ENCODE results near the gene MED29. TPM values are rescaled to one million over a fixed set of nuclear protein-coding genes. Genes with fewer than 3 reads are reported as not detected.

Gene MED29
- total RNA-seq, 1 donor from 2014 or later: 29.7 TPM

DNA sequence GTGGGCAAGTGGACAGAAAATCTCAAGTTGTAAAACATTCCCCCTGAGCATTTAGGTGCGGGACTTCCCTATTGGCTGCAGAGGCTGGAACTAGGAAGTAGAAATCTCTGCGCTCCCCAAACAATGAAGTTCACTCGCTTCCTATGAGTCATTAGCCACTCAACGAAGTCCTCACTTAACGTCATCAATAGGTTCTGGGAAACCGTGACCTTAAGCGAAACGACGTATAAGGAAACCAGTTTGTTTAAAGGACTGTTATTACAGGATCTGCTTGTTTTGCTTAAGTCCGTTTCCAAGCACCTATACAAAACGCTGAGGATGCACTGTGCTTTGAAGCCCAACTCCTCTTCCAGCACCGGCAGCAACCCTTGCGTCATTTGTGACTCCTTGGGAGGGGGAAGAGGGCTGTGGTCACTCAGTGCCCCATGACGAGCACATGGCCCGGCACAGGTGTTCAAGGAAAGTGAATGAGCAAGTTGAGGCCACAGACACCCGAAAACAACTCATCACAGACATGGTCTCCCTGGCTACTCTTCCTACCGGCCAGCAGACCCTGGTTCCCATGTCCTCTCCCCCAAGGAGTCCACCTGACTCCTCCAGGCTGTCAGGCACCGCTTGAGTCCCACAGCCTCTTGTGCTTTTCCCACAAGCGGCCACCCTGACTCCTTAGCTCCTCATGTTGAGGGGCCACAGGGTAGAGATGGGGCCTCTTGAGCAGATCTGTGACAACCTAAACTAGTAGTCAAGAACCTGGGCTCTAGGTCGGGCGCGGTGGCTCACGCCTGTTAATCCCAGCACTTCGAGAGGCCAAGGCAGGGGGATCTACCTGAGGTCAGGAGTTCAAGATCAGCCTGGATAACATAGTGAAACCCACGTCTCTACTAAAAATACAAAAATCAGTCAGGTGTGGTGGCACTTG lies 39.8 kb downstream of the MED29 start:
- peak; percentile 97 for DNase-seq (ENCODE audit: low read depth)

DNA sequence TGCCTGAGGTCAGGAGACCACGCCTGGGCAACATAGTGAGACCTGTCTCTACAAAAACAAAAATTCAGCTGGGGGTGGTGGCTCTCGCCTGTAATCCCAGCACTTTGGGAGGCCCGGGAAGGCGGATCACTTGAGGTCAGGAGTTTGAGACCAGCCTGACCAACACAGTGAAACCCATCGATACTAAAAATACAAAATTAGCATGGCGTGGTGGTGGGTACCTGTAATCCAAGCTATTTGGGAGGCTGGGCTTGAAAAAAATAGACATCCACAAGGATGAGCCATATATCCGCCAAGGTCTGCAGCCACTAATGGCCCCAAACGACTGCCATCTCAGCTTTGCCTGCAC lies 41.5 kb downstream of the MED29 start:
- no peak for DNase-seq (ENCODE audit: low read depth)

DNA sequence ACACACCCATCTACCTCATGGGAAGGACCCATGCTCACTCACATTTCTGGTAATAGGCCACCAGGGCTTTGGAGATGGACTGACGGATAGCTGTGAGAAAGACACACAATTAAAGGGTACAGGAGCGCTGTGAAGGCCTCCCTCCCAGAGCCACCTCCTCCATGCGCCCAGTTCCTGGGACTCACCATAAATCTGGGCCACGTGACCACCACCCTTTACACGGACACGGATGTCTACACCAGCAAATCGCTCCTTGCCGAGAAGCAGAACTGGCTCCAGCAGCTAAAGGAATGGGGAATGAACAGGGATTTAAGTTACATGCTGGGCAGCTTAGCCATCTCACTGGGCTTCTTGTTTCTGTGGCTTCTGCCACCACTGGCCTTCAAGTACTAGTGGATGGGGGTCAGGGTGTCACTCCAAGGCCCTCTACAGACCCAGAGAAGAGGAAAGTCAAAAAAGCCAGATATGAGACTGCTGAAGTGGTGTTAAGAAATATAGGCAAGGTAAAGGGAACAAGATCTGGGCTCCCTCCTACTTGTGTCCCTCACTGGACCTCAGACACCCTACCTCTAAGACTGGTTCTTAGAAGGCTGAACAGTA lies 42.4 kb downstream of the MED29 start:
- DNase-seq (ENCODE audit: low read depth): no peak

- no peak for DNase-seq (ENCODE audit: low read depth)
Measured at GRCh38 chr19:39434123-39435076, 43.2 kb downstream of the MED29 start.

DNA sequence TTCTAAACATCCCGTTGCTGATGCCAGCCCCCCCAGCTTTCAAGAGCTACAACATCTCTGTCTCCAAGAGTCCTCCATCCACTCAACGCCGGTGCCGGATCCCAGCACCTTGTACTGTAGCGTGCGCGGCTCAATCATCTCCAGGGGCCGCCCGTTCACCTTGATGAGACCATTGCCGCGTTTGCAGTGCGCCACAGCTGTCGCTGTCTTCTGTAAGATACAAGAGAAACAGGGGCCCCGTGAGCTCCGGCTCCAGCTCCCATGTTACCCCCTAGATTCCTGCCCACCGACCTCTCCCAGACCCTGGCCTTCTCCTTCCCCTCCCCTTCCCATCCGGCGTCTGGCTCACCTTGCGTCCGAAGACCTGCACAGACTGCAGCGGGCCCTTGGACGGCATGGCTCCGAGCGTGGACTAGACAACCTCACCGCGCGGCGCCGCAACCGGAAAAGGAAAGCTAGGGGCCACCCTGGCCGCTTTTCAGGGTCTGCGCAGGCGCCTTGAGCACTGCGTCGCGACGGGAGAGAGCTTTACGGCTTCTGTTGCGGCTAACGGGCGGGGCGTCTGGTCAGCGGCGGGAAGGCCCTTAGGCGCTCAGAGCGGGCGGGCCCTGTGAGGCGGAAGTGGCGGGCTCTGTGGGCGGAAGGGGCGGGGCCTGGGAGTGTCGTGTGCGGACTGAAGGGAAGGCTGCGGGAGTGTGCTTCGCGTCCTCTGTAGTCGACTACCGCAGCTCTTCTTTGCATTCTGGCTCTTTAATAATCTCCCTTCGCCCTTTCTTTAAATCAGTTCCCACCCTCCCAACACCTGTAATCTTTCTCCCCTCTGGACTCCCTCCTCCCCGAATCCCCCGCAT lies 44.5 kb downstream of the MED29 start, which contains the start of gene RPS16:
Gene RPS16 (minus strand): TSS at position 451 of the 851 bp plus-strand sequence. CDS start 54 bp downstream, at position 397.
- peak; percentile 84 for DNase-seq (ENCODE audit: low read depth)

DNA sequence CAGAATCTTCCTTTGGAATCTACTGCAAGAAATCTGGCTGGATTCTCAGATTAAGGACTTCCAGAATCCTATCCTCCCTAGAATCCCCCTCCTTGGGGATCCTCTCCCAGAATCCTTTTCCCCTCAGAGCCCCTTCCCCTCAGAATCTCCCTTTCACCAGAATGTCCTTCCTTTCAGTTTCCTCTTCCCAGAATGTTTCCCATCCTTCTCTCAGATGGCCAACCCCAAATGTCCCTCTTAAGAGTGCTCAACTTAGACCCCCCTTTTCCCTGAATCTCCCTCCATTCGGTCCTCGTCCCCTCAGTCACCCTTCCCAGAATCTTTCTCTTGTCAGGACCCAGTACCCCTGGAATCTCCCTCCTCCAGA lies 45.2 kb downstream of the MED29 start:
- DNase-seq (ENCODE audit: low read depth): no peak

DNA sequence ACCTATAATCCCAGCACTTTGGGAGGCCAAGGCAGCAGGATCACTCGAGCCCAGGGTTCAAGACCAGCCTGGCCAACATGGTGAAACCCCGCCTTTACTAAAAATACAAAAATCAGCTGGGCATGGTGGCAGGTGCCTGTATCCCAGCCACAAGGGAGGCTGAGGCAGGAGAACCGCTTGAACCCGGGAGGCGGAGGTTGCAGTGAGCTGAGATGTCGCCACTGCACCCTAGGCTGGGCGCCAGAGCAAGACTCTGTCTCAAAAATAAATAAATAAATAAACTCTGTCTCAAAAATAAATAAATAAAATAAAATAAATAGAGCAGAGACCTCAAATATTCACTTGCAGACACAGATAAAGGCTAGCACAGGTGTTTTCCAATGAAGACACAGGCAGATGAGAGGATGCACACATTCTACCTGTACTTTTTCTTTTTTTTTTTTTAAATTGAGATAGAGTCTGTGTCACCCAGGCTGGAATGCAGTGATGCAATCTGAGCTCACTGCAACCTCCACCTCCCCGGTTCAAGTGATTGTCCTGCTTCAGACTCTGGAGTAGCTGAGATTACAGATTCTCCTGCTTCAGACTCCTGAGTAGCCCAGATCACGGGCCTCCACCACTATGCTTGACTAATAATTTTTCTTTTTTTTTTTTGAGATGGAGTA lies 47.2 kb downstream of the MED29 start:
- DNase-seq (ENCODE audit: low read depth): peak; percentile 71

- no peak for DNase-seq (ENCODE audit: low read depth)
Measured at GRCh38 chr19:39444598-39445195, 53.5 kb downstream of the MED29 start.

- DNase-seq (ENCODE audit: low read depth): peak; percentile 95
Measured at GRCh38 chr19:39445196-39446111, 54.3 kb downstream of the MED29 start, which contains the start of gene SUPT5H. SUPT5H (plus strand) TSS chr19:39445582; CDS start chr19:39445891, 309 bp downstream.

GRCh38 chr19:39446365-39447084 lies 55.3 kb downstream of the MED29 start:
- DNase-seq (ENCODE audit: low read depth): no peak

DNA sequence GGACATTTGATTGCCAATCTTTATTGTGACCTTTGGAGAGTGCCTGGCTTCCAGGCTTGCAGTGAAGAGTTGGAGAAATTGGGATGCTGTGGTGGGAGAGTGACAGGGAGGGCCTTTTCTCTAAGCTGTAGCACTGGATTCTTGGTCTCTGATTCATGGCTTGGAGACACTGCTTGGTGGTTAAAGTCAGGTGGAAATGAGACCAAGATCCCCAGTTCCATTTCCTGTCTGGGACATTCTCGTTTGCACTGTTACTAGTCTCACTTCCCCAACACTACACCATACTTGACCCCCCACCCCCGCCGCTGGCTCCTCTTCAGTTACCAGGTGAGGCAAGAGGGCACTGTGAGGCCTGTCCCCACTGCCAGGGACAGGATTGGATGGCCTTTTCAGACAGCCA lies 57.1 kb downstream of the MED29 start:
- peak; percentile 60 for DNase-seq (ENCODE audit: low read depth)

- no peak for DNase-seq (ENCODE audit: low read depth)
Measured at GRCh38 chr19:39449116-39449797, 58.1 kb downstream of the MED29 start.

Other genes starting within 250 kb of the MED29 start
- 0.20 and 4.3 TPM in 2 replicates for gene NCCRP1, start 194.4 kb upstream of the MED29 start, total RNA-seq
- not detected in 2 replicates for gene SYCN, start 187.1 kb upstream of the MED29 start, total RNA-seq
- not detected in 2 replicates for gene IFNL3, start 146.4 kb upstream of the MED29 start, total RNA-seq
- not detected in 2 replicates for gene IFNL4, start 142.5 kb upstream of the MED29 start, total RNA-seq
- gene IFNL2, start 123.0 kb upstream of the MED29 start, total RNA-seq: not detected in 2 replicates
- not detected in 2 replicates for gene IFNL1, start 95.0 kb upstream of the MED29 start, total RNA-seq
- gene LRFN1, start 70.5 kb upstream of the MED29 start, total RNA-seq: 0.15 TPM in 1 of 2 replicates, not detected in the other
- gene GMFG, start 55.3 kb upstream of the MED29 start, total RNA-seq: not detected in 2 replicates
- gene SAMD4B, start 49.0 kb upstream of the MED29 start, total RNA-seq: 20.1 and 100 TPM in 2 replicates
- 23.1 and 40.9 TPM in 2 replicates for gene PAF1, start 272 bp upstream of the MED29 start, total RNA-seq
- gene ZFP36, start 15.5 kb downstream of the MED29 start, total RNA-seq: 0.35 and 2.8 TPM in 2 replicates
- 6.1 and 12.9 TPM in 2 replicates for gene PLEKHG2, start 21.3 kb downstream of the MED29 start, total RNA-seq
- gene RPS16, start 44.6 kb downstream of the MED29 start, total RNA-seq: 34.7 and 44.3 TPM in 2 replicates
- 55.4 and 114 TPM in 2 replicates for gene SUPT5H, start 54.2 kb downstream of the MED29 start, total RNA-seq
- 43.6 and 71.4 TPM in 2 replicates for gene TIMM50, start 89.5 kb downstream of the MED29 start, total RNA-seq
- 0.05 TPM in 1 of 2 replicates, not detected in the other for gene DLL3, start 107.6 kb downstream of the MED29 start, total RNA-seq
- gene SELENOV, start 123.8 kb downstream of the MED29 start, total RNA-seq: not detected in 2 replicates
- 2.1 and 2.5 TPM in 2 replicates for gene EID2B, start 141.5 kb downstream of the MED29 start, total RNA-seq
- 5.4 and 16.9 TPM in 2 replicates for gene EID2, start 148.8 kb downstream of the MED29 start, total RNA-seq
- not detected in 2 replicates for gene LGALS13, start 211.1 kb downstream of the MED29 start, total RNA-seq